Spleen (tissue), 7 donors: ENCODE results near the gene LRBA.

Experiments
- CTCF ChIP-seq, 11 experiments: fragments of 200-600 bp in 7 of 11; fragments of 450-650 bp in 4 of 11; sonication (generic) in 4 of 11; IDR thresholded peaks in 8 of 11; conservative IDR thresholded peaks in 3 of 11; 1 replicate in 7 of 11; 2 replicates in 4 of 11; pipeline versions ENCODE4 v1.4.0 to v1.8.0; 2016 to 2021; ENCODE audit warnings: antibody characterized with exemption in 11 of 11, inconsistent platforms in 4 of 11, mild to moderate bottlenecking in 1 of 11
- POLR2A ChIP-seq, 3 donors: fragments of 450-650 bp; IDR thresholded peaks; one replicate each; pipeline ENCODE4 v1.5.1; 2017; ENCODE audit warnings: antibody characterized with exemption in 3 of 3, mild to moderate bottlenecking in 1 of 3
- POLR2AphosphoS5 ChIP-seq, 3 donors: sonication (generic); formaldehyde crosslinking; IDR thresholded peaks; one replicate each; pipeline ENCODE4 v1.5.1; 2017; ENCODE audit warnings: antibody characterized with exemption in 3 of 3
- donor health status: DM: no; HTN: no; CAD: no; lungs with moderate emphysema.
- donor health status: DM: no; HTN: no; CAD: no.
- donor health status: DM: no; HTN: no; CAD: no.

GRCh38 chr4:151046609-151047008 is 31.5 kb upstream of the LRBA start:
- TF ChIP-seq CTCF (IDR thresholded peaks at IDR 0.05 in 8 of 11, conservative IDR thresholded peaks at IDR 0.05 in 3 of 11) (no peak), POLR2AphosphoS5 (IDR thresholded peaks at IDR 0.05) (no peak), POLR2A (IDR thresholded peaks at IDR 0.05) (no peak)
